ENCODE results near the gene MVD. TPM values are rescaled to one million over a fixed set of nuclear protein-coding genes. Genes with fewer than 3 reads are reported as not detected.

Gene MVD
- polyA plus RNA-seq, 3 donors: 9.0 to 17.9 (median 12.2) TPM

DNA sequence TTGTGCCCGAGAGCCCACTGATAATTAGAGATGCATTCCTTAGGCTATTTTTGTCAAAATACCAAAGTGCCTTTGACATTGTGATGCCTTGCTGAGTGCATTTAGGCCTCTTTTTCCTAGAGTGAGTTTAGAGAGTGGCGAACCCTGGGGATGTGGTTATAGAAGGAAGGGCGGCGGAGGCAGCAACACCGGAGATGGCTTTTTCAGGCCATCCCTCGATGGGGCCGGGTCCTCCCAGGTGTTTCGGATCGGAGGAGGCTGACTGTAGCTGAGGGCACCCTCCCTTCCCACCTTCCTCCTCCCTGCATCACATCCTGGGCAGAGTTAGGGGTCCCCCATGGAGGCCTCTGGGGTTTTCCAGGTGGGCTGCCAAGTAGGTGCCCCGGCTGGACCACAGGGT is 30.0 kb upstream of the MVD start:
- H2AFZ ChIP-seq (ENCODE audit: insufficient read depth, low read depth, low read length, poor library complexity, severe bottlenecking): no peak overlapping the region
- H3K27ac ChIP-seq (ENCODE audit: low read depth in 1 of 2, low read length in 2 of 2): no peak overlapping the region
- Mint-ChIP-seq H3K4me1 (peaks cover 50% of the 10 kb centered on the region), H3K4me3 (no peak overlapping the region), H3K27me3 (ENCODE audit: low read depth in 3 of 3) (peaks cover 7 to 14% (median 12%) of the 10 kb centered on the region in 3 donors), H3K36me3 (peaks cover 31 to 34% of the 10 kb centered on the region in 2 donors), H3K9me3 (no peaks in the 10 kb centered on the region), H3K27ac (peak overlapping the region in 2 of 7 donors; percentile 65 to 87)
- H3K36me3 ChIP-seq (replicated peaks in 1 of 2; ENCODE audit: control insufficient read depth in 1 of 2, insufficient read depth in 2 of 2, low read length in 2 of 2): peaks cover 27 to 32% of the 10 kb centered on the region in 2 donors
- intact Hi-C loops (cut with micrococcal nuclease): no loop called here
- TF ChIP-seq, protein P1, sequence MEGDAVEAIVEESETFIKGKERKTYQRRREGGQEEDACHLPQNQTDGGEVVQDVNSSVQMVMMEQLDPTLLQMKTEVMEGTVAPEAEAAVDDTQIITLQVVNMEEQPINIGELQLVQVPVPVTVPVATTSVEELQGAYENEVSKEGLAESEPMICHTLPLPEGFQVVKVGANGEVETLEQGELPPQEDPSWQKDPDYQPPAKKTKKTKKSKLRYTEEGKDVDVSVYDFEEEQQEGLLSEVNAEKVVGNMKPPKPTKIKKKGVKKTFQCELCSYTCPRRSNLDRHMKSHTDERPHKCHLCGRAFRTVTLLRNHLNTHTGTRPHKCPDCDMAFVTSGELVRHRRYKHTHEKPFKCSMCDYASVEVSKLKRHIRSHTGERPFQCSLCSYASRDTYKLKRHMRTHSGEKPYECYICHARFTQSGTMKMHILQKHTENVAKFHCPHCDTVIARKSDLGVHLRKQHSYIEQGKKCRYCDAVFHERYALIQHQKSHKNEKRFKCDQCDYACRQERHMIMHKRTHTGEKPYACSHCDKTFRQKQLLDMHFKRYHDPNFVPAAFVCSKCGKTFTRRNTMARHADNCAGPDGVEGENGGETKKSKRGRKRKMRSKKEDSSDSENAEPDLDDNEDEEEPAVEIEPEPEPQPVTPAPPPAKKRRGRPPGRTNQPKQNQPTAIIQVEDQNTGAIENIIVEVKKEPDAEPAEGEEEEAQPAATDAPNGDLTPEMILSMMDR (IDR thresholded peaks at IDR 0.05): no peak
- H4K20me1 ChIP-seq (ENCODE audit: insufficient read depth, low read length): peaks cover 31% of the 10 kb centered on the region
- no peak overlapping the region for H3K9ac ChIP-seq (ENCODE audit: insufficient read depth, low read length, poor library complexity, severe bottlenecking)
- no peaks in the 10 kb centered on the region for H3K27me3 ChIP-seq (ENCODE audit: control insufficient read depth in 2 of 2, insufficient read depth in 2 of 2, low read length in 2 of 2)
- H3K4me2 ChIP-seq (replicated peaks; ENCODE audit: extremely low read depth, low read length, poor library complexity, severe bottlenecking): no peak overlapping the region
- H3K4me1 ChIP-seq (ENCODE audit: control insufficient read depth in 1 of 2, insufficient read depth in 2 of 2, low read length in 2 of 2): peaks cover 32 to 38% of the 10 kb centered on the region in 2 donors
- H3K9me3 ChIP-seq (replicated peaks in 1 of 2; ENCODE audit: control insufficient read depth in 1 of 2, insufficient read depth in 1 of 2, low read length in 2 of 2): no peaks in the 10 kb centered on the region
- DNase-seq: no peak
- WGBS (ENCODE audit: insufficient coverage): 100% methylated on average over 1 of the region's 10 CpGs
- H3K79me2 ChIP-seq (ENCODE audit: insufficient read depth, low read length): peaks cover 5% of the 10 kb centered on the region
- H3K4me3 ChIP-seq (replicated peaks in 1 of 3; ENCODE audit: low read depth in 2 of 3, low read length in 3 of 3): no peak overlapping the region

DNA sequence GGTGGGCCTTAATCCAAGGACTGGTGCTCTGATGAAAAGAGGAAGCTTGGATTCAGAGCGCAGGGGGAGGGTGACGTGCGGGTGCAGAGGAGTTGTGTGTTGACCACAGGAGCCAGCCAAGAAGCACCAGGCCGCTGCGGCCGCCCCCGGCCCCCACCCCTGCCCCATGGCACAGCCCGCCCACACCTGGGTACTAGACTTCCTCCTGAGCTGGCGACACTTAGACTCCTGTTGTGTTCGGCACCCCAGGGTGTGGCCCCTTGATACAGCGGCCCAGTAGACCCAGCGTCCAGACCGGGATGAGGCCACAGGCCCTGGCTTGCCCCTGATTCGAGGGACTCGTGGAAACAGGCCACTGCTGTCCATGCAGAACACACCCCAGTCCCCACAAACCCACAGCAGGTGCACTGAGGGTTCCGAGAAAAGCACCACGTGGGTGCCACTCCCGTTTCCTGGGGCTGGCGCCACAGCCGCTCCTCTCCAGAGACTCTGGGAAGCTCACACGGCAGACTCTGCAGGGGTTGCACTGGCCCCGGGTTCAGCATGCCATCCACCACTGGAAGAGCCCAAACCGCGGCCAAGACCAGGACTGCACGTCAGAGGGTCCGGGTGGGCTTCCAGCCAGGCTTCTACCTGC is 29.2 kb upstream of the MVD start:
- H3K4me1 ChIP-seq (ENCODE audit: control insufficient read depth in 1 of 2, insufficient read depth in 2 of 2, low read length in 2 of 2): peaks cover 36 to 42% of the 10 kb centered on the region in 2 donors
- H3K4me3 ChIP-seq (replicated peaks in 1 of 3; ENCODE audit: low read depth in 2 of 3, low read length in 3 of 3): peak overlapping the region in 1 of 3 experiments; percentile 19
- Mint-ChIP-seq H3K27ac (peak overlapping the region in 6 of 7 donors; percentile 31 to 87 (median 74)), H3K4me3 (peak overlapping the region; percentile 41 to 63), H3K4me1 (peaks cover 48% of the 10 kb centered on the region), H3K27me3 (ENCODE audit: low read depth in 3 of 3) (peaks cover 9 to 17% (median 15%) of the 10 kb centered on the region in 3 donors), H3K36me3 (peaks cover 25 to 28% of the 10 kb centered on the region in 2 donors), H3K9me3 (no peaks in the 10 kb centered on the region)
- H3K4me2 ChIP-seq (replicated peaks; ENCODE audit: extremely low read depth, low read length, poor library complexity, severe bottlenecking): peak overlapping the region; percentile 47
- WGBS (ENCODE audit: insufficient coverage): 16% methylated on average over 26 of the region's 26 CpGs
- no peaks in the 10 kb centered on the region for H3K79me2 ChIP-seq (ENCODE audit: insufficient read depth, low read length)
- H4K20me1 ChIP-seq (ENCODE audit: insufficient read depth, low read length): peaks cover 23% of the 10 kb centered on the region
- no peaks in the 10 kb centered on the region for H3K9me3 ChIP-seq (replicated peaks in 1 of 2; ENCODE audit: control insufficient read depth in 1 of 2, insufficient read depth in 1 of 2, low read length in 2 of 2)
- peak; percentile 68 to 90 (median 79) for DNase-seq
- TF ChIP-seq, protein P1 (IDR thresholded peaks at IDR 0.05): no peak
- peak overlapping the region; percentile 29 for H2AFZ ChIP-seq (ENCODE audit: insufficient read depth, low read depth, low read length, poor library complexity, severe bottlenecking)
- intact Hi-C loops (cut with micrococcal nuclease): no loop called here
- H3K27ac ChIP-seq (ENCODE audit: low read depth in 1 of 2, low read length in 2 of 2): peak overlapping the region; percentile 31 to 54
- peak overlapping the region; percentile 15 for H3K9ac ChIP-seq (ENCODE audit: insufficient read depth, low read length, poor library complexity, severe bottlenecking)
- H3K36me3 ChIP-seq (replicated peaks in 1 of 2; ENCODE audit: control insufficient read depth in 1 of 2, insufficient read depth in 2 of 2, low read length in 2 of 2): peaks cover 19 to 23% of the 10 kb centered on the region in 2 donors
- no peaks in the 10 kb centered on the region for H3K27me3 ChIP-seq (ENCODE audit: control insufficient read depth in 2 of 2, insufficient read depth in 2 of 2, low read length in 2 of 2)

Measured in CD14-positive monocyte (primary cell).